Hippocampal formation (tissue), 2 donors: ENCODE data around the gene SCARF2.
"Not testable (repeated sequence)": the region's sequence is repeated elsewhere in the genome, so short reads cannot be mapped to it uniquely, and the experiment has no call there.

Source experiments
- DNase-seq, 2 donors: peaks; one replicate each; lab custom pipeline; 2025; lab: John Stamatoyannopoulos, UW

The SCARF2 gene

DNA sequence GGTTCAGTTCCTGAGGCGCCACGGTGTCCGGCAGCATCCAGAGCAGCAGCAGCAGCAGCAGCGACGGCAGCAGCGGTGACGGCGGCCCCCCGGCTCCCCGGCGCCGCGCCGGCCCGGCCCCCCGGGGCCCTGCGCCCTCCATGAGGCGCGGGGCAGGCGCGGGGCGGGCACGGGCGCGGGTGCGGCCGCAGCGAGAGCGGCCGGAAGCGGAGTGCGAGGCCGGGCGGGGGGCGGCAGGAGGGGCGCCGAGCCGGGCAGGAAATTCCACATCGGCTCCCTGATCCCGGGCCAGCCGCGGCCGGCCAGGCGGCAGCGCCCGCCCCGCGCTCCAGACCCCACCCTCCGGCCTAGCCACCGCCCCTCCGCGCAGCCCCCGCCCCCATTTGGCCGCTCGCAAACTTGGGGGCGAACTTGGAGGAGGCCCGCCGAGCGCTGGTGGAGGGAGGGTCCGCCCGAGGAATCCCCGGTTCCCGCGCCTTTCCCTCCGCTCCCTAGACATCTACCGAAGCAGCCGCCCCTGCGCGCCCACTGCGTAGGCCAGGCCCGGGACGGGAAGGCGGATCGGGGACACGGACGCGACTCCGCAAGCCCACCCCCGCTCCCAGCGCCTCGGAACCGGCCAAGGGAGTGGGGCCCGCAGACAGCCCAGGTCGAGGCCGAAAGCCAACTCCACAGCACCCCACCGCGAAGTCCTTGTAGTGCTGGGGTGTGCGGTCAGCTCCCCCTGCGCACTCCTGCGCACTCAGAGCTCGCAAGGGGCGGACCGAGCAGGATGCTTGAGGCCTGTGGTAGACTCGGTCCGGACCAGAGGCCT, at the start of gene SCARF2:
Gene SCARF2, minus strand, starts transcription at position 213 of the 814 bp plus-strand sequence. Its CDS starts 71 bp downstream, at position 142.
- no peak for DNase-seq

- DNase-seq = no peak
These were observed 48.6 kb upstream of the SCARF2 start for GRCh38 chr22:20486229-20486628.

DNA sequence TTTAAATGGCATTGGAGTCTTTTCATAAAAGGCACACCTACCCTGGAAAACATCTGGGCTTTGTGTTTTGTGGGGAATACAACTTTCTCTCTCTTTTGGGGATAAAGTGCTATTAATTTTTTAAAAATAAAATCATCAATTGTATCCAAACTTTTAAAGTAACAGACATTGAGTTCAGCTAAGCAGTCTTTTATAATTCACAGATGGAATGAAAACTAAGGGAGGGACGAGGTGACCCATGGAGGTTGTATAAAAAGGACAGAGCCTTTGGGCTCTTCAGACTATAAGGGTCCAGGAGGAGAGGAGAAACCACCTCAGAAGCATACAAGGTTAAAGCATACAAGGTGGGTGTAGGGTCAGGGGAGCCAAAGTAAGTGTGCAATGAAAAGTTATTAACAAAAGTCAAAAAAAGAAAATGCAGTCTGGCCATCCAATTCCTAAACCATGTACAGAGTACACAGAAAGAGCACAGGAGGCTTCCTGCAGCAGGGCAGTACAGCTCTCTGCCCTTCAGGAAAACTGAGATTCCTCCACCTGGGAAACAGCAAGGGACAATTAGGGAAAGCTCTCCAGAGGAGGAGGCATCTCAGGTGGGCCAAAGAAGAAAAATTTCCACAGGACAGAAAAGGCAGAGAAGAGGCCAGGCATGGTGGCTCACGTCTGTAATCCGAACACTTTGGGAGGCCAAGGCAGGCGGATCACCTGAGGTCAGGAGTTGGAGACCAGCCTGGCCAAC, 47.5 kb upstream of the SCARF2 start:
- no peak for DNase-seq

GRCh38 chr22:20483771-20484170, 46.1 kb upstream of the SCARF2 start:
- no peak for DNase-seq

DNA sequence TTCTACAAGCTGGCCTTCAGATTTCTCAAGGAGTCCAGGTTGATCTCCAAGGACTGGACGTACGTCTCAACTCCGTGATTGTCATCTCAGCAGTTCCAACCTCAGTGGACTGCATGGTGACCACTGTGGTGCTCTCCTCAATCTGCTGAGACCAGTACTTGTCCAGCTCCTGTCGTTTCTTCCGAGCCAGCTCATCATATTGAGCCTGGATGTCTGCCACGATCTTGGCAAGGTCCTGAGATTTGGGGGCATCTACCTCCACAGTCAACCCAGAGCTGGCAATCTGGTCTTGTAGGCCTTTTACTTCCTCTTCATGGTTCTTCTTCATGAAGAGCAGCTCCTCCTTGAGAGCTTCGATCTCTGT, 45.5 kb upstream of the SCARF2 start:
- DNase-seq = not testable (repeated sequence)

GRCh38 chr22:20479612-20480196, 42.1 kb upstream of the SCARF2 start:
- DNase-seq = no peak

- DNase-seq = not testable (repeated sequence)
These were observed 40.4 kb upstream of the SCARF2 start for GRCh38 chr22:20478059-20478458.

DNA sequence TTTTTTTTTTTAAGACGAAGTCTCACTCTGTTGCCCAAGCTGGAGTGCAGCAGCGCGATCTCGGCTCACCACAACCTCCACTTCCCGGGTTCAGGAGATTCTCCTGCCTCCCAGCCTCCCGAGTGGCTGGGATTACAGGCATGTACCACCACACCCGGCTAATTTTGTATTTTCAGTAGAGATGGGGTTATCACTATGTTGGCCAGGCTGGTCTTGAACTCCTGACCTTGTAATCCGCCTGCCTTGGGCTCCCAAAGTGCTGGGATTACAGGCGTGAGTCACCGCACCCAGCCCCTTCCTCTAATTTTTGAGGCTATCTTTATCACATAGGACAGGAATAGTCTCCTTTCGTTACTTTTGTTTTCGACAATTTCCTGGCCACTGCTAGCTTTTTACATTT, 37.9 kb upstream of the SCARF2 start:
- not testable (repeated sequence) for DNase-seq

DNA sequence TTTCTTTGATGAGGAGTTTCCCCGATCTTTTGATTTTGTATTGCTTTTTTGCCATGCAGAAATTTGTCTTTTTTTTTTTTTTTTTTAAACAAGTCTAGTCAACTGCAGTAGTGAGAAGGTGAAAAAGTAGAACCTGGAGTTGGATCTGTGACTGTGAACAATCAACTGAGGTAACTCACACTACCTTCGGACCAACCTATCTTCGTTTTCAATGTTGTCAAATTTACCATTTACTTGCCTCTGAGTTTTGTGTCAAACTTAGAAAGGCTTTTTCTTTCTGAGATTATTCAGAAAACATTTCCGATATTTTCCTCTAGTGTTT, 37.5 kb upstream of the SCARF2 start:
- no peak for DNase-seq

DNA sequence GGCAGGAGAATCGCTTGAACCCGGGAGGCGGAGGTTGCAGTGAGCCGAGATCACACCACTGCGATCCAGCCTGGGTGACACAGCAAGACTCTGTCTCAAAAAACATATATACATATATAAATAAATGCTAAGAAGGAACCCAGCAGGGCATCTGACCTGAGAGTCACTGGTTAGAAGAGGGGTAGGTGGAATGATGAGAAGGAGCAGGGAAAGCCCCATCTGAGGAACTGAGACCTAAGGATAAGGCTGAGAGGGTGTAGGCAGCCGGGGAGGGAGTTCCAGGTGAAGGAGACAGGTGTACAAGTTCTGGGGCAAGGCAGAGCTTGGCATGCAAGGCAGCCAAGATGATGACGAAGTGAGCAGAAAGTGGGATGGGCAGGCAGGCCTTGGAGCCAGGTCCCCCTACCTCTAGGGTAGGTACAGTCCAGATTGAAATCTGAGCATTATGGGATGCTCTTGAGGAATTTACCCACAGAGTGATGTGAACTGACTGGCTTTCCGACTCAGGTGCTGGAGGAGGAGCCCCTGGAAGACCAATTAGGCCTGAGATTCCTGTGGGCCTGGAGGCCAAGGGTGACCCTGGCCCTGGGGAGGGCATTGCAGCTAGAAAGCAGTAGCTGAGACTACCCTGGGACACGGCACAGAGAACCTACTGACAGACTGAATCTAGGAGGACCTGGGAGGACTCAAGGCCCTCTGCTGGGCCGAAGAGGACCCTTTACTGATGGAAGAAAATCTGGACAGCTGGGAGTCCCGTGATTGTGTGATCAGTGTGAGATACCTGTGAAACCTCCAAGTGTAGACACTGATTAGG, 35.2 kb upstream of the SCARF2 start:
- DNase-seq = no peak

GRCh38 chr22:20471126-20471833, 33.7 kb upstream of the SCARF2 start:
- DNase-seq = no peak

DNA sequence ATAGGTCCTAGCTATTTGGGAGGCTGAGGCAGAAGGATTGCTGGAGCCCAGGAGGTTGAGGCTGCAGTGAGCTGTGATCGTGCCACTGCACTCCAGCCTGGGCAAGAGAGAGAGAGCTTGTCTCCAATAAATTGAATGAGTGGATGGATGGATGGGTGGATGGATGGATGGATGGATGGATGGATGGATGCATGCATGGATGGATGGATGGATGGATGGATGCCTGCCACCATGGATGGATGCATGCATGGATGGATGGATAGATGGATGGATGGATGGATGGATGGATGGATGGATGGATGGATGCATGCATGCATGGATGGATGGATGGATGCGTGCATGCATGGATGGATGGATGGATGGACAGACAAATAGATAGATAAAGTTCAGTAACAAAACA, 32.9 kb upstream of the SCARF2 start:
- not testable (repeated sequence) for DNase-seq

DNA sequence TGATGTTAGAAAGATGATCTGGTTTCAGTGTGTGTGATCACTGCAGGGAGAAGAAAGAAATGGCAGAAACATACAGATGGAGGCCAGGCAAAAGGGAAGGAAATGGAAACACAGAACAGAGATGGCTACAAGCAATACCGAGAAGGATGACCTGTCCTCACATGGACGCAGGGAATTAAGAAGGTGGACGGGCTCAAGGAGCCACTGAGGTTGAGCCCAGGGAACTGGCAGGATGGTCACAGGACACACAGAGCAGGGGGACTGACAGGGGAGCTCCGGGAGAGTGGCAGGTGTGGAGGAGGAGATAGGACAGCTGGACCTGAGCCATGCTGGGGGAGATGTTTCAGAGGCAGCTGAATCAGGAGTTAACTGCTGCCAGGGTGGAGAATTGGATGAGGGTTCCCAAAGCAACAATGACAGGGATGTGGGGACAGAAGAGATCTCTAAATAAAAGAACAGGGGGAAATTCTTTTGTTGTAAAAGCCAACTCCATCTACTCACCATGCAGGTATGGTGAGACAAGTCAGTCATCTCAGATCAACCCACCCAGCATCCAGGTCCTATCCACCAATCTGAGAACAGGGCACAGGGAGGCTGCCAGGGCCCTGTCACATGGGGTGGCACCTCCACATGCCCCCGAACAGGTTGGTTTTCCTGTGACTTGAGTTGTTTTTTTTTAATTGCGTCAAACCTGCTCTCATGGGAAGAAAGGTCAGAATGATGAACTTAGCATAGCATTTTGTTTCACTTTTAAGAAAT, 31.7 kb upstream of the SCARF2 start:
- DNase-seq = no peak

GRCh38 chr22:20466659-20467379, 29.2 kb upstream of the SCARF2 start:
- DNase-seq = no peak

GRCh38 chr22:20465759-20466077, 28.1 kb upstream of the SCARF2 start:
- no peak for DNase-seq

DNA sequence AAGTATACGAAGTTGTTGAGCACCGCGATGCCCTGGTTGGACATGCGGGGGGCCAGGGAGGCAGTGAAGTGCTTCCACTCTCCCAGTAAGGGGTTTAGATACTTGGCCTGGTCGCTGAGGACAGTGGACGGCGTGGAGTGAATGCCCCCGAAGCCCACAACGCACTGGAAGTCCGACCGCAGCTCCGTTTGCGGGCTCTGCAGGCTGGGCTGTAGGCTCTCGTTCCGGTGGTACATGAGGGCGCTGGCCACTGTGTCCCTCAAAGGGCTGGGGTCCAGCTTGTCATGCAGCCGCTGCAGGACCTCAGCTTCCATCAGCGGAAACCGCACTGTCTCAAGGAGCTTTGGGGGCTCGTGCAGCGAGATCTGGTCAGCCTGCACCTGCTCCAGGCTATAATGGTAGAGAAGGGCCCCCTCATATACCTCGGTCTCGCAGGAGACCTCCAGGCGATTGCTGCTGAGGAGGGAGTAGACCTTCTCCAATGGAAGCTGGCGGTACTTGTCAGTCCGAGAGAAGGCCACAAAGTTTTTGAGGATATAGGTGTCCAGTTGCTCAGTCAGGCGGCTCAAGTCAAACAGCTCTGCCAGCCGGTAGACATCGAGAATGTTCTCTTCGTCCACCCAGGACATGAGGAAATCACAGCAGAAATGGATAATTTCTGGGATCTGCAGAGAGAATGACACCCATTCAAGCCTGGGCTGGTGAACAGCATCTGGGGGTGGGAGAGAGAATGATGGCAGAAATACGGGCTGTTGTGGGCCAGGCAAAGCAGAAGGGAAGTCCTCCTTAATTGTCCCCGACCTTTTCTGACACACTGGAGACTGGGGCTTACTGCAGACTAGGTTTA, 27.5 kb upstream of the SCARF2 start:
- no peak for DNase-seq

DNA sequence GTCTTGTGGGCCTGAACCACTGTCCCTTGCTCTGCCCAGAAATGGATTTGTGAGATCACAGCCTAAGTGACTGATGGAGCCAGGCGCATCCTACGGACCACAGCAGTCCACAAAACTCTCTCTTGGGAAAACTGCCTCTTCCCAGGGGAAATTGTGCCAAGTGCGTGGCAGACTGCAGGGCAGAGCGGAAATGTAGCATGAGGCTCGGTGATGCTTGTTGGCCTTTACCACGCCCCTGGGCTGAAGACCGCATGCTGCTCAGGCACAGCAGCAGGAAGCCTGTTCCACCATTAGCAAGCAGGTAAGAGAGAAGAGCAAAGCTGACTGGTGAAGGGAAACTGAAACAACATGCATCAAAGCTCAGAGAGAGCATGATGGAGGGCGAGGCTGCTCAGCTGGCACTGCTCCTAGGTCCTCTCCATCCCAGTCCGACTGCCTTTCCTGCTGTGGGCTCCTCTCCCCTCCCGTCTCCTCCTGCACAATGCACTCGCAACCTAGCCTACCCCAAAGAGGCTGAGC, 26.5 kb upstream of the SCARF2 start:
- DNase-seq = no peak

DNA sequence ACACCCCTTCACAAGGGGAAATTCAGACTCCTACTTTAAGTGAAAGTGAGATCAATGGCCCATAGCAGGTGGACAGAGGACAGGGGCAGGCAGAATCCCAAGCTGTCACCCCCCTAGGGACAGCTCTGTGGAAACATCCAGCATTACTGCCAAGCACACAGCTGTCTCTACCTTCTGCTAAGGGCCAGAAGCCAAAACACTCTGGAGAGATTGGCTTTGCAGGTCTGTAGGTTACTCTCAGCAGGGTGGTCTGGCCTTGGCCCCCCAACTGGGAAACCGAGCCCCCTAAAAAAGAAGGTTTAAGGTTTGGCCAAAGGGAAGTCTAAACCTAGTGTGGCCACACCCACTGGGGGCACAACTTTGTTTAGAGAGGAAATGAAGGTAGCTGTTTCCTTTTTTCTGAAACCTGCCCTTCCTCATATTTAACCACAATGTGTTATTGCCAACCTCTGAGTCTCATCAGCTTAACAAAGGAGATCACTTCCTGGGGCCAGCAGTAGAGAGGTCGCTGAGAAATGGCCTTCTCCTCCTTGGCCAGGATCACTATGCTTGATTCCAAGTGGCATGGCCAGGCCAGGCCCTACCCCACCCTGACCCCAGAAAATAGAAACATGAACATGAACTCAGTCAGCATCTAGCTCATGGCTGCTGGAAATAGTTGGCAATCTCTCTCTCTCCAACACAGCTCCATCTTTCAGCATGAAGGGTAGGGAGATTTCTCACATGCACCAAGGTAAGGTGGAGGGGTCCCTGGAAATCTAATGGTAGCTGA, 25.9 kb upstream of the SCARF2 start:
- DNase-seq = no peak
